Breast epithelium (tissue), 3 donors: ENCODE data around the gene SLFN13.

ENCODE experiments used
- POLR2A ChIP-seq: fragments of 450-650 bp; IDR thresholded peaks from one replicate; pipeline ENCODE4 v1.6.1; 2016; ENCODE audit warnings: antibody characterized with exemption, mild to moderate bottlenecking, moderate library complexity
- POLR2AphosphoS5 ChIP-seq, 3 donors: sonication (generic); formaldehyde crosslinking; IDR thresholded peaks; one replicate each; pipeline ENCODE4 v1.6.1; 2017; ENCODE audit warnings: antibody characterized with exemption in 3 of 3

DNA sequence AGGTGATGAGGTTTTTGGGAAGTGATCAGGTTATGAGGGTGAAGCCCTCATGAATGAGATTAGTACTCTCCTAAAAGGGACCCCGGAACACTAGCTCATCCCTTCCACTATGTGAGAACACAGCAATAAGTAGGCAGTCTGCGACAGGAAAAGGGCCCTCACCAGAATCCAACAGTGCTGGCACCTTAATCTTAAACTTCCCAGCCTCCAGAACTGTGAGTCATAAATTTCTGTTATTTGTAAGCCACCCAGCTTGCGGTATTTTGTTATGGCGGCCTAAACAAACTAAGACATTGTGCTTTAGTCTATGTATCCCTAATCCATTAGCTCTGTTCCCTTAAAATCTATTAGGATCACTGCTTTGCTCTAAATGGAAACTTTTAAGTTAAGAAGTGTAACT, 24.8 kb downstream of the SLFN13 start:
- TF ChIP-seq POLR2A (no peak), POLR2AphosphoS5 (IDR thresholded peaks at IDR 0.05) (no peak)
